GM12872 (cell line): Measurements from ENCODE around the gene ELMOD3.

ENCODE experiments used
- TF ChIP-seq, protein P1 (sequence below): IDR thresholded peaks from 3 replicates; pipeline ENCODE4 v1.5.1; 2011; ENCODE audit warnings: low read depth, mild to moderate bottlenecking, low read length, moderate library complexity; ENCODE audit not compliant: insufficient read depth

The ELMOD3 gene

DNA sequence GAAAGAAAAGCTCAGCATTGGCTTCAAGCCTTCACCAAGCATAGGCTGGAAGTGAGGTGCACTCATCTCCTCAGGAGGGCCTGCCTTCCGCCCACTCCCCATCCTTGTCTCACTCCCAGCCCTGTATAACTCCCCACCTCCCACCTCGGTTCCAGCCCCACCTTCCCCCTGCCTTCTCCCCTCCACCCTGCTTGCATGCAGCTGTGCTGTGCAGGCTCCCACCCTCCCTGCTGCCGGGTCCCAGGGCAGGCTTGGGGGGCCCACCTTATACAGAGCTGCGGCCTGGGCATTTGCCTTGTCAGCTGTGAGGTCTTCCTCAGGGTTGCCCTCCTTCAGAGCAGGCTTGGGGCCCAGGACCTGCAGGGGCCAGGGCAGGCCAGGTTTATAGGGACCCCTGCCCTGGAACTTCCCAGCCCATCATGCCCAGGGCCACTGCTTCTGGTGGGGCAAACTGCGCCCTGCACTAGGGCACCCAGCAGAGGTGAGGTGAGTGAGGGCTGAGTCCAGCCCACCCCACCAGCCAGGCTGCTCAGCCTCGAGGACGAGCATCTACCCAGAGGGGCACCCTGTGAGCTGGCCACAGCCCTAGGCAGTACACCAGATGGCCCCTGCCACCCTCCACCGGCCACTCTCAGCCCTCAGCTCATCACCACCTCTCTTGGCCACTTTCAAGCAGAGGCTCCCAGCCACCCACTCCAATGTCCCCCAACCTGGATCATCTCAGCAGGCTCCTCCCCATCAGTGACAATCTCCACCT is 44.0 kb downstream of the ELMOD3 start:
- TF ChIP-seq, protein P1, sequence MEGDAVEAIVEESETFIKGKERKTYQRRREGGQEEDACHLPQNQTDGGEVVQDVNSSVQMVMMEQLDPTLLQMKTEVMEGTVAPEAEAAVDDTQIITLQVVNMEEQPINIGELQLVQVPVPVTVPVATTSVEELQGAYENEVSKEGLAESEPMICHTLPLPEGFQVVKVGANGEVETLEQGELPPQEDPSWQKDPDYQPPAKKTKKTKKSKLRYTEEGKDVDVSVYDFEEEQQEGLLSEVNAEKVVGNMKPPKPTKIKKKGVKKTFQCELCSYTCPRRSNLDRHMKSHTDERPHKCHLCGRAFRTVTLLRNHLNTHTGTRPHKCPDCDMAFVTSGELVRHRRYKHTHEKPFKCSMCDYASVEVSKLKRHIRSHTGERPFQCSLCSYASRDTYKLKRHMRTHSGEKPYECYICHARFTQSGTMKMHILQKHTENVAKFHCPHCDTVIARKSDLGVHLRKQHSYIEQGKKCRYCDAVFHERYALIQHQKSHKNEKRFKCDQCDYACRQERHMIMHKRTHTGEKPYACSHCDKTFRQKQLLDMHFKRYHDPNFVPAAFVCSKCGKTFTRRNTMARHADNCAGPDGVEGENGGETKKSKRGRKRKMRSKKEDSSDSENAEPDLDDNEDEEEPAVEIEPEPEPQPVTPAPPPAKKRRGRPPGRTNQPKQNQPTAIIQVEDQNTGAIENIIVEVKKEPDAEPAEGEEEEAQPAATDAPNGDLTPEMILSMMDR = no peak

DNA sequence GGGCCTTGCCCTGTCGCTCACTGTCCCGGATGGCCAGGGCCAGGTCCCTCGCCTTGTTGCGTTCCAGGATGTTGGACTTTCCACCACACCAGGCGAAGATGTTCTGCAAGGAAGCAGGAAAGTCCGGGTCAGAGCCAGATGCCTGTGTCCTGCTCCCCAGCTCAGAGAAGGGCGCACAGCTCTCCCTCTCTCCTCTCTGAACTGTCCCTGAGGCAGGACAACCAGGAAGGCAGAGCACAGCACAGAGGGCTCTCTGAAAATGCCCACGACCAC is 44.5 kb downstream of the ELMOD3 start:
- TF ChIP-seq, protein P1 = no peak

- TF ChIP-seq, protein P1 = no peak
Observed at GRCh38 chr2:85400023-85400422, 45.5 kb downstream of the ELMOD3 start.

GRCh38 chr2:85400541-85401463 is 46.2 kb downstream of the ELMOD3 start:
- TF ChIP-seq, protein P1 = no peak

GRCh38 chr2:85401464-85401805 is 46.9 kb downstream of the ELMOD3 start:
- TF ChIP-seq, protein P1 = no peak

- TF ChIP-seq, protein P1 = no peak
Observed at GRCh38 chr2:85401844-85402243, 47.3 kb downstream of the ELMOD3 start.

- TF ChIP-seq, protein P1 = no peak
Observed at GRCh38 chr2:85405201-85406059, 50.9 kb downstream of the ELMOD3 start.
